OCI-LY3 (cell line): ENCODE measurements around the gene JARID2.

ENCODE experiments used
- H2AFZ ChIP-seq: fragments of 200-600, 300-600 bp; shearing (Covaris generic); 2 replicates; pipeline ENCODE4 v1.6.0; 2014; ENCODE audit warnings: antibody characterized with exemption, low read depth, low read length
- H3K27ac ChIP-seq: fragments of 200-600, 300-600 bp; sonication (generic); 2 replicates; pipeline ENCODE4 v1.5.1; 2014; ENCODE audit warnings: mild to moderate bottlenecking, low read length, moderate library complexity, mixed read lengths
- H3K27me3 ChIP-seq: fragments of 200-600, 300-600 bp; sonication (generic); 2 replicates; pipeline ENCODE4 v1.6.1; 2014; ENCODE audit warnings: low read depth, low read length, mixed read lengths
- H3K36me3 ChIP-seq: fragments of 200-600, 300-600 bp; sonication (generic); replicated peaks from 2 replicates; pipeline ENCODE3; 2014; ENCODE audit warnings: low read depth, low read length, mixed read lengths
- H3K4me1 ChIP-seq: fragments of 300-600, 200-600 bp; sonication (generic); 2 replicates; pipeline ENCODE4 v1.6.1; 2014; ENCODE audit warnings: low read length, mixed read lengths
- H3K4me2 ChIP-seq: fragments of 200-600, 300-600 bp; sonication (generic); 2 replicates; pipeline ENCODE4 v1.6.1; 2014; ENCODE audit warnings: low read length, mixed read lengths
- H3K4me3 ChIP-seq: fragments of 300-600, 200-600 bp; sonication (generic); 2 replicates; pipeline ENCODE4 v1.5.1; 2014; ENCODE audit warnings: antibody characterized with exemption, mild to moderate bottlenecking, low read length, moderate library complexity
- H3K79me2 ChIP-seq: fragments of 300-600, 200-600 bp; shearing (Covaris generic); 2 replicates; pipeline ENCODE4 v1.6.1; 2014; ENCODE audit warnings: mild to moderate bottlenecking, low read length, mixed read lengths
- H3K9ac ChIP-seq: fragments of 300-600, 200-600 bp; shearing (Covaris generic); 2 replicates; pipeline ENCODE4 v1.6.0; 2014; ENCODE audit warnings: mild to moderate bottlenecking, low read length, moderate library complexity
- H3K9me3 ChIP-seq: fragments of 200-600, 300-600 bp; shearing (Covaris generic); 2 replicates; pipeline ENCODE4 v1.6.1; 2014; ENCODE audit warnings: low read length, mixed read lengths; ENCODE audit not compliant: insufficient read depth
- H4K20me1 ChIP-seq: fragments of 200-600, 300-600 bp; sonication (generic); 2 replicates; pipeline ENCODE4 v1.6.1; 2016; ENCODE audit warnings: low read length, mixed read lengths; ENCODE audit not compliant: insufficient read depth
- CTCF ChIP-seq: fragments of 200-600, 300-600 bp; sonication (generic); IDR thresholded peaks from 2 replicates; pipeline ENCODE4 v1.5.1; 2014; ENCODE audit warnings: antibody characterized with exemption, low read length, low read depth
- EZH2phosphoT487 ChIP-seq: fragments of 200-600 bp; shearing (Covaris generic); IDR thresholded peaks from 2 replicates; pipeline ENCODE4 v1.6.1; 2018; ENCODE audit warnings: antibody characterized with exemption, mixed run types, low read depth

JARID2 gene

GRCh38 chr6:15270402-15270801 lies 24.5 kb downstream of the JARID2 start:
- H3K4me2 ChIP-seq, result no peak overlapping the region

GRCh38 chr6:15272562-15272961 lies 26.7 kb downstream of the JARID2 start:
- H3K4me1 ChIP-seq, result peaks cover 11% of the 10 kb centered on the region
- H3K4me3 ChIP-seq, result no peak overlapping the region
- H4K20me1 ChIP-seq, result peaks cover 71% of the 10 kb centered on the region

More at GRCh38 chr6:15270402-15270801, 24.5 kb downstream of the JARID2 start:
- peaks cover 98% of the 10 kb centered on the region for H3K79me2 ChIP-seq
- H3K27me3 ChIP-seq, result no peaks in the 10 kb centered on the region
- peaks cover 32% of the 10 kb centered on the region for H3K4me1 ChIP-seq
- no peaks in the 10 kb centered on the region for H3K36me3 ChIP-seq
- H3K4me3 ChIP-seq, result no peak overlapping the region
- no peaks in the 10 kb centered on the region for H3K9me3 ChIP-seq
- TF ChIP-seq EZH2phosphoT487, result no peak
- TF ChIP-seq CTCF, result no peak
- no peak overlapping the region for H2AFZ ChIP-seq
- H3K9ac ChIP-seq, result no peak overlapping the region
- no peak overlapping the region for H3K27ac ChIP-seq
- peaks cover 71% of the 10 kb centered on the region for H4K20me1 ChIP-seq

GRCh38 chr6:15274692-15275387 lies 29.0 kb downstream of the JARID2 start:
- Histone ChIP-seq H3K27ac (no peak overlapping the region), H3K36me3 (no peaks in the 10 kb centered on the region), H2AFZ (no peak overlapping the region), H3K4me3 (no peak overlapping the region), H3K9me3 (no peaks in the 10 kb centered on the region), H3K9ac (no peak overlapping the region), H3K79me2 (peaks cover 96% of the 10 kb centered on the region), H3K4me2 (no peak overlapping the region), H3K4me1 (peaks cover 8% of the 10 kb centered on the region), H3K27me3 (no peaks in the 10 kb centered on the region), H4K20me1 (peaks cover 62% of the 10 kb centered on the region)
- TF ChIP-seq EZH2phosphoT487 (no peak), CTCF (peak; percentile 26)

More at GRCh38 chr6:15272562-15272961, 26.7 kb downstream of the JARID2 start:
- Histone ChIP-seq H3K27me3 (no peaks in the 10 kb centered on the region), H2AFZ (no peak overlapping the region), H3K27ac (no peak overlapping the region), H3K79me2 (peaks cover 98% of the 10 kb centered on the region), H3K9me3 (no peaks in the 10 kb centered on the region), H3K36me3 (no peaks in the 10 kb centered on the region), H3K9ac (no peak overlapping the region), H3K4me2 (no peak overlapping the region)
- TF ChIP-seq CTCF (no peak), EZH2phosphoT487 (no peak)

GRCh38 chr6:15276036-15276985 lies 30.4 kb downstream of the JARID2 start:
- TF ChIP-seq EZH2phosphoT487 (no peak), CTCF (no peak)
- Histone ChIP-seq H3K27me3 (no peaks in the 10 kb centered on the region), H2AFZ (no peak overlapping the region), H3K27ac (no peak overlapping the region), H3K4me2 (no peak overlapping the region), H4K20me1 (peaks cover 66% of the 10 kb centered on the region), H3K36me3 (no peaks in the 10 kb centered on the region), H3K9ac (no peak overlapping the region), H3K79me2 (peaks cover 96% of the 10 kb centered on the region), H3K4me1 (peaks cover 23% of the 10 kb centered on the region), H3K4me3 (no peak overlapping the region), H3K9me3 (no peaks in the 10 kb centered on the region)
